Measurements from ENCODE around the gene TPGS2. TPM values are rescaled to one million over a fixed set of nuclear protein-coding genes. Genes with fewer than 3 reads are reported as not detected.

TPGS2 gene
- total RNA-seq, 1 donor from 2014 or later, result 28.2 TPM

DNA sequence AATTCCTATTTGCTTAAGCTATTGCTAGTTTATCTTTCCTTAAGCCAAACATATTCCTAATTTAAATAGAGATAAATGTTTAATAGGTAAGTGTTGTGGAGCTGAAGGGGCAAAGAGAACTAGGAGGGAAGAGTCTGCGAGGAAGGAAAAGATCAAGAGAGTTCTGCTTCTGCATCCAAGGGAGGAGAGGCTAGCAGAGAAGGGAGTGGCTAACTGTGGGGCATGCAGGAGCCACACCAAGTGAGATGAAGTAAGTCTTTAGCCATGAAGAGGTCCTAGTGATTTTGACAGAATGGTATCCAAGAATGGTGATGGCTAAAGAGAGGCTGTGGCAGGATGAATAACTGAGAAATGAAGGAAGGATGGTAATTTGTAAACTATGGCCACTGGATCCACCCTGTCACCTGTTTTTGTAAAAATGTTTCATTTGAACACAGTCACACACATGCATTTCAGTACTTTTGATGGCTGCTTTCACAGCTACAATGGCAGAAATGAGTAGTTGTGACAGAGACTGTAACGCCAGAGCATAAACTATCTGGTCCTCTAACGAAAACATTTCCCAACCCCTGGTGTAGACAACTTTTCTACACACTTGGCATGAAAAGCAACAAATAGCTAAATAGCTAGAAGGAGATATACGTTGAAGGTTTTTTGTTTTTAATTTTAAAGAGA lies 15.6 kb downstream of the TPGS2 start:
- Histone ChIP-seq H3K4me3 (ENCODE audit: low read length in 3 of 3) (no peak overlapping the region), H3K36me3 (ENCODE audit: control insufficient read depth in 3 of 3, insufficient read depth in 3 of 3, low read length in 3 of 3) (peaks cover 0 to 7% (median 0%) of the 10 kb centered on the region in 3 donors), H3K27me3 (ENCODE audit: control insufficient read depth in 3 of 3, insufficient read depth in 3 of 3, low read length in 3 of 3) (no peaks in the 10 kb centered on the region), H3K9ac (ENCODE audit: low read depth in 1 of 3, low read length in 3 of 3) (no peak overlapping the region), H3K4me1 (ENCODE audit: control insufficient read depth in 3 of 3, insufficient read depth in 3 of 3, low read length in 3 of 3) (no peaks in the 10 kb centered on the region), H3K9me3 (ENCODE audit: control insufficient read depth in 3 of 3, low read length in 3 of 3) (no peaks in the 10 kb centered on the region), H3K27ac (ENCODE audit: low read depth, low read length) (no peak overlapping the region)

DNA sequence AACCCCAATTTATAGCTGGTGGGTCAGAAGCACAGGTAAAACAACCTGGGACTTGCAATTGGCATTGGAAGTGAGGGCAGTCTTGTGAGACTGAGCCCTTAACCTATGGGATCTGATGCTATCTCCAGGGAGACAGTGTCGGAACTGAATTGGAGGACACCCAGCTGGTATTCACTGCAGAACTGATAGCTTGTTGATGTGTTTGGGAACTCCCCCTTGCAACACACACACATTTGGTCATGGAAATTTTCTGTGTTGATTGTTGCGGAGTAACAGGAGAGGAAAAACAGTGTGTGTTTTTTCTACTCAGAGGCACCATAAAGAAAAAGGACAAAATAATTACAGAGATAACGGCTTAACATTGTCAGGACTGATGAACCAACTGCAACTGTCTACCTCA lies 16.1 kb downstream of the TPGS2 start:
- no peak overlapping the region for H3K27ac ChIP-seq (ENCODE audit: low read depth, low read length)
- no peaks in the 10 kb centered on the region for H3K27me3 ChIP-seq (ENCODE audit: control insufficient read depth in 3 of 3, insufficient read depth in 3 of 3, low read length in 3 of 3)
- H3K36me3 ChIP-seq (ENCODE audit: control insufficient read depth in 3 of 3, insufficient read depth in 3 of 3, low read length in 3 of 3), result peaks cover 0 to 5% (median 0%) of the 10 kb centered on the region in 3 donors
- H3K4me3 ChIP-seq (ENCODE audit: low read length in 3 of 3), result no peak overlapping the region
- no peaks in the 10 kb centered on the region for H3K9me3 ChIP-seq (ENCODE audit: control insufficient read depth in 3 of 3, low read length in 3 of 3)
- no peaks in the 10 kb centered on the region for H3K4me1 ChIP-seq (ENCODE audit: control insufficient read depth in 3 of 3, insufficient read depth in 3 of 3, low read length in 3 of 3)
- no peak overlapping the region for H3K9ac ChIP-seq (ENCODE audit: low read depth in 1 of 3, low read length in 3 of 3)

DNA sequence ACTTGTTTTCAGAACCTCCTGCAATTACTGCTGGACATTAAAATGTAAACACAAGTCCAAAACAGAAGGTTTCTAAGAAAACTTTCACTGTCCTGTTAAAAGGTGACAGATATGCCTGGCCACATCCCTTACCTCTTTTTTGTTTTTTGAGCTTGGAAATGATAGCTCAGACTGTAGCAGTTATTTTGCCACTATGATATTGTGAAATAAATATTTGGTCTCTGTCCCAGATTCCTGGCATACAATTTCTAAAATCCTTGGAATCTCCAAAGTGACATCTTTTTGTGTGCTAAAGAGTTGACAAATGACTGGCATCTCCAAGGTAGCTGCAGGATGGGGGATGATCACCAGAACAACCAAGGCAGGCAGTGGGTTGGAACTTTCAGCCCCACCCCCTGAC lies 16.8 kb downstream of the TPGS2 start:
- no peak overlapping the region for H3K4me3 ChIP-seq (ENCODE audit: low read length in 3 of 3)
- no peaks in the 10 kb centered on the region for H3K27me3 ChIP-seq (ENCODE audit: control insufficient read depth in 3 of 3, insufficient read depth in 3 of 3, low read length in 3 of 3)
- no peak overlapping the region for H3K9ac ChIP-seq (ENCODE audit: low read depth in 1 of 3, low read length in 3 of 3)
- no peaks in the 10 kb centered on the region for H3K9me3 ChIP-seq (ENCODE audit: control insufficient read depth in 3 of 3, low read length in 3 of 3)
- no peak overlapping the region for H3K27ac ChIP-seq (ENCODE audit: low read depth, low read length)
- peaks cover 0 to 8% (median 5%) of the 10 kb centered on the region in 3 donors for H3K36me3 ChIP-seq (ENCODE audit: control insufficient read depth in 3 of 3, insufficient read depth in 3 of 3, low read length in 3 of 3)
- no peaks in the 10 kb centered on the region for H3K4me1 ChIP-seq (ENCODE audit: control insufficient read depth in 3 of 3, insufficient read depth in 3 of 3, low read length in 3 of 3)

DNA sequence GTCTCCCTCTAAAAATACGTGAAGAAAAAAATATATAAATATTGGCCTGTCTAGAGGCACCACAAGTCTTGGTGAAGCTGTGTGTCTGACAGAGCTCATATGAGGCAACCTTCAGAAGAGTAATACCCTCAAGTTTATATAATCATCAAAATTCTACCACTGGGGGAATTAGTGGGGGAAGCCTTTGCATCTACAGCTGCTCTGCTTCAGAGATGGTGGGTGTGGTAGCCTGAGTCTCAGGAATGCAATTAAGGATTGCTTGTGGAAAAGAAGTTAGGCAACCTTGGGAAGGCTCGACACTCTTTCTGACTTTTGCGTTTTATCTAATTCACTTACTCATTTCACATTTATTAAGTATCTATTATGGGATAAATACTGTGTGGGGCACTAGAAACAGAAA lies 17.4 kb downstream of the TPGS2 start:
- H3K36me3 ChIP-seq (ENCODE audit: control insufficient read depth in 3 of 3, insufficient read depth in 3 of 3, low read length in 3 of 3), result peaks cover 0 to 8% (median 5%) of the 10 kb centered on the region in 3 donors
- H3K27me3 ChIP-seq (ENCODE audit: control insufficient read depth in 3 of 3, insufficient read depth in 3 of 3, low read length in 3 of 3), result no peaks in the 10 kb centered on the region
- no peak overlapping the region for H3K27ac ChIP-seq (ENCODE audit: low read depth, low read length)
- no peak overlapping the region for H3K9ac ChIP-seq (ENCODE audit: low read depth in 1 of 3, low read length in 3 of 3)
- H3K9me3 ChIP-seq (ENCODE audit: control insufficient read depth in 3 of 3, low read length in 3 of 3), result no peaks in the 10 kb centered on the region
- no peak overlapping the region for H3K4me3 ChIP-seq (ENCODE audit: low read length in 3 of 3)
- H3K4me1 ChIP-seq (ENCODE audit: control insufficient read depth in 3 of 3, insufficient read depth in 3 of 3, low read length in 3 of 3), result no peaks in the 10 kb centered on the region

DNA sequence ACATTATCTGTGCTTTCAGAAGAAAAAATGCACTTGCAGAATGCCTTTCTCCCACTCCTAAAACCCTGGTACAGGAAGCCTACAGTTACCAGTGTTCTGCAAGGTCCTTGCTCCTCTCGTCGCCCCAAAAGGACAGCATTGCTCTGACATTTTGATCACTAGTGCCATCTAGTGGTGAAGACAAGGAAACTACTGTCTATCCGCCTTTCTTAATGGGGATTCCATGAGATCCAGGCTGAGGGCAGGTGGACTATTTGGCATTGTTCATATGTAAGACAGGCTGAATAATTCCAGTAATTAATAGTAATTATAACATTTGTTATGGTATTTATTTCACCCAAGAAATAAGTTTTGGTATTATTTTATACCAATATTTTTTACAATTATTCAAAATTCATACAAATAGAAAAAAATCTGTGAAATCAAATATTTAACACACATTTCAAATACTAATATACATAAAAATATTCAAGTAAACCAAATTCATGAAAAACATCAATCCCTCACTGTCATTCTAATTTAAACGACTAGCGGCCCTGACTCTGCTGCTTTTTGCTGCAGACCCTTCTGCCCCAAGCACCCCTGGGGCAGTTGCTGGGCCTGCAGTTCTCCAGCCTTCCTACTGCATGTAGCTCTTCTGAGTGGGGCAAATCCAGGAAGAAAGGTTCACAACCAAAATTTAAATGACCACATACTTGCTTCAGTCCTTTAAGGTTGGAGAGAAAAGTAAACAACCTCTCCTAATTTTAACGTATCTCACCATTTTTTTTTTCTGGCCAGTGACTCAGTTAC lies 19.0 kb downstream of the TPGS2 start:
- Histone ChIP-seq H3K36me3 (ENCODE audit: control insufficient read depth in 3 of 3, insufficient read depth in 3 of 3, low read length in 3 of 3) (peaks cover 5 to 16% (median 6%) of the 10 kb centered on the region in 3 donors), H3K27me3 (ENCODE audit: control insufficient read depth in 3 of 3, insufficient read depth in 3 of 3, low read length in 3 of 3) (no peaks in the 10 kb centered on the region), H3K4me1 (ENCODE audit: control insufficient read depth in 3 of 3, insufficient read depth in 3 of 3, low read length in 3 of 3) (no peaks in the 10 kb centered on the region), H3K9ac (ENCODE audit: low read depth in 1 of 3, low read length in 3 of 3) (no peak overlapping the region), H3K4me3 (ENCODE audit: low read length in 3 of 3) (no peak overlapping the region), H3K9me3 (ENCODE audit: control insufficient read depth in 3 of 3, low read length in 3 of 3) (no peaks in the 10 kb centered on the region), H3K27ac (ENCODE audit: low read depth, low read length) (no peak overlapping the region)

DNA sequence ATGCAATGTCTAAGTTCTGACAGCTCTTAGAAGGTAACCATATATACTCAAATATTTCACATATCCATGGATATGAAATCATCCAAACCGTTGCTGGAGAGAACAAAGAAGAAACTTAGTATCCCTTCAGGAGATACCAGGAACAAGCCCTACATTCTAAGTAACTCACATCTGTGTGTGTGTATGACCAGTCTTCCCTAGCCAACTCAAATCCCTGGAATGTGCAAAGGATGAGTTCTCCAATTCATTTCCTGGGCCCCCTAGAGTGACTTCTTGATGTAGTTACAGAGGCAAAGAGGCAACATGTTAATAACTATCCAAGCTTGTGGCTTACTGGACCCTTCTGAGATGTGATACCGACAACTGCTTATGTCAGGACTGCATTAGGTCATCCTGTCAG lies 20.1 kb downstream of the TPGS2 start:
- no peaks in the 10 kb centered on the region for H3K4me1 ChIP-seq (ENCODE audit: control insufficient read depth in 3 of 3, insufficient read depth in 3 of 3, low read length in 3 of 3)
- no peak overlapping the region for H3K9ac ChIP-seq (ENCODE audit: low read depth in 1 of 3, low read length in 3 of 3)
- H3K27me3 ChIP-seq (ENCODE audit: control insufficient read depth in 3 of 3, insufficient read depth in 3 of 3, low read length in 3 of 3), result no peaks in the 10 kb centered on the region
- H3K9me3 ChIP-seq (ENCODE audit: control insufficient read depth in 3 of 3, low read length in 3 of 3), result no peaks in the 10 kb centered on the region
- H3K36me3 ChIP-seq (ENCODE audit: control insufficient read depth in 3 of 3, insufficient read depth in 3 of 3, low read length in 3 of 3), result peaks cover 5 to 20% (median 11%) of the 10 kb centered on the region in 3 donors
- no peak overlapping the region for H3K4me3 ChIP-seq (ENCODE audit: low read length in 3 of 3)
- H3K27ac ChIP-seq (ENCODE audit: low read depth, low read length), result no peak overlapping the region

DNA sequence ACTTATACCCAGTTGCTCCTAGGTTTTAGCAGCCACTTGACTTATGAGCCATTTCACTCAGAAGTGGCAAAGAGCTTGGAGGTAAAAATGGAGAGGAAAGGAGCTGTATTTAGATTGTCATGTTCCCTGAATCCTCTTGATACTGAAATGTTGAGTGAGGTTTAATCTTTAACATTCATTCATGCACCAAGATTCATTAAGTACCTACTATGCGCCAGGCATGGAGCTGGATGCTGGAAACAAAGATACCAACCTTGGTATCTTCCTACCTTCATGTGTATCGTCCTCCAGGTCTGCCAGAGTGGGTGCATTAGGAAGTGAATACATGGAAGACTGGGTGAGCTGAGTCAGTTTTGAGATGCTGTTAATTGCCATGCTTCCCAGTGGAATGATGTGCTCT lies 23.7 kb downstream of the TPGS2 start:
- H3K9ac ChIP-seq (ENCODE audit: low read depth in 1 of 3, low read length in 3 of 3), result no peak overlapping the region
- no peaks in the 10 kb centered on the region for H3K27me3 ChIP-seq (ENCODE audit: control insufficient read depth in 3 of 3, insufficient read depth in 3 of 3, low read length in 3 of 3)
- H3K36me3 ChIP-seq (ENCODE audit: control insufficient read depth in 3 of 3, insufficient read depth in 3 of 3, low read length in 3 of 3), result peaks cover 5 to 25% (median 20%) of the 10 kb centered on the region in 3 donors
- H3K4me1 ChIP-seq (ENCODE audit: control insufficient read depth in 3 of 3, insufficient read depth in 3 of 3, low read length in 3 of 3), result no peaks in the 10 kb centered on the region
- no peak overlapping the region for H3K4me3 ChIP-seq (ENCODE audit: low read length in 3 of 3)
- no peak overlapping the region for H3K27ac ChIP-seq (ENCODE audit: low read depth, low read length)
- no peaks in the 10 kb centered on the region for H3K9me3 ChIP-seq (ENCODE audit: control insufficient read depth in 3 of 3, low read length in 3 of 3)

DNA sequence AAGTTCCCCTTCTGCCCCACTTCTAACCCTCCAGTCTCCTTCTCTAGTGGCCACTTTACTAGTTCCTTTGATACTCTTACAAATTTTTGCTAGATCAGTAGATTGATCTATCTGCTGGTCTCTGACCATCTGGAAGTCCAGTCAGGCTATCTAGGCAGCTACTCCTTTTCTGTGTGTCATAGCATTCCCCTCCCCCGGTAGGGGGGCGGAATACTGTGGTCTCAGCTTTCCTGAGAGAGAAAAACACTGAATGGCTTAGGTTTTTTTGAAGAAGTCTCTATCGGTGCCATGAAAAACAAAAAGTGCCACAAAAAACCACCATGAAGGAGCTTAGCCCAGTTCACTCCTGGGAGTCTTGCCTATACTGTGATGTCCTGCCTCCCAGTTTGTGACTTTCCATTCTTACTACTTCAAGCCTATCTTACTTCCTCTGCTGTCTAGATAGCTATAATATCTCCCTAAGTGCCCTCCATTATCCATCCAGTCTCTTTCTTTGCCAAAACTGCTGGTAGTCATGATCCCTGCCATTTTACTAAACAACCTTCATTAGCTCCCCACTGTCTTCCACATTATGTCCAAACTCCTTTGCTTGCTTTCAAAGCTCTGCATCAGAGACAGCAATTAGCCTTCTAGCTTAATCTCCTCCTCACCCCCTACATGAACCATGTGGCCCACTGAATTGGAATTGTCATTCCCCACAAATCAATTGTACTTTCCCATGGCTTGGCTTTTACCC lies 29.9 kb downstream of the TPGS2 start:
- H3K4me3 ChIP-seq (ENCODE audit: low read length in 3 of 3), result no peak overlapping the region
- H3K36me3 ChIP-seq (ENCODE audit: control insufficient read depth in 3 of 3, insufficient read depth in 3 of 3, low read length in 3 of 3), result peaks cover 3 to 30% (median 27%) of the 10 kb centered on the region in 3 donors
- H3K27ac ChIP-seq (ENCODE audit: low read depth, low read length), result no peak overlapping the region
- no peaks in the 10 kb centered on the region for H3K4me1 ChIP-seq (ENCODE audit: control insufficient read depth in 3 of 3, insufficient read depth in 3 of 3, low read length in 3 of 3)
- no peaks in the 10 kb centered on the region for H3K9me3 ChIP-seq (ENCODE audit: control insufficient read depth in 3 of 3, low read length in 3 of 3)
- no peak overlapping the region for H3K9ac ChIP-seq (ENCODE audit: low read depth in 1 of 3, low read length in 3 of 3)
- no peaks in the 10 kb centered on the region for H3K27me3 ChIP-seq (ENCODE audit: control insufficient read depth in 3 of 3, insufficient read depth in 3 of 3, low read length in 3 of 3)

DNA sequence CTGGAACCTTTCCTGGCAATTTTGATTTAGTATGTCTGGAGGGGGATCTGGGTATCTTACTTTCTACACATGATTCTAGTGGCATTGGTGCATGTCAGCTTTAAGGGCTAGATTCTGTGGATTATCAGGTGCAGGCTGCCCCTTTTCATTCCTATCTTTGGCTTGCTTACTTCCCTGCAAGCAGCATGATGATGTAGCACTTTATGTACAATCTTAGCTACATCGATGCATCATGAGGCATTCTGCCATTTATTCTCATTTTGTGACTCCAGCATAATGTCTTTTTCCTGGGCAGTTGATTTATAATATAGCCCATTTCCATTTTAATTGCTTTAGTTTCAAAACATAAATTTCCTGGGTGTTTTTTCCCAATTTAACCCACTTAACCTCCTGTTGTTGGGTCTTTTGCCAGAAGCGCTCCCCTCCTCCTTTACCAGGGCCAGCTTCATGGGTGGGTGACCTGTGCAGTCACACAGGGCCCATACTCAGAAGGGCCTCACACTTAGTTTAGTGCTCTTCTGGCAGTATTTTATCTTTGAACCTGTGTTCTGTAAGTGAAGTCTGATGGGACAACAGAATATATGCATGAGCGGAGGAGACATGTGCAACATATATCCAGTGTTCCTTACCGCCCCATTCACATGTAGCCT lies 36.0 kb downstream of the TPGS2 start:
- Histone ChIP-seq H3K9me3 (ENCODE audit: control insufficient read depth in 3 of 3, low read length in 3 of 3) (no peaks in the 10 kb centered on the region), H3K4me1 (ENCODE audit: control insufficient read depth in 3 of 3, insufficient read depth in 3 of 3, low read length in 3 of 3) (no peaks in the 10 kb centered on the region), H3K4me3 (ENCODE audit: low read length in 3 of 3) (no peak overlapping the region), H3K9ac (ENCODE audit: low read depth in 1 of 3, low read length in 3 of 3) (no peak overlapping the region), H3K27ac (ENCODE audit: low read depth, low read length) (no peak overlapping the region), H3K36me3 (ENCODE audit: control insufficient read depth in 3 of 3, insufficient read depth in 3 of 3, low read length in 3 of 3) (peaks cover 3 to 29% (median 17%) of the 10 kb centered on the region in 3 donors), H3K27me3 (ENCODE audit: control insufficient read depth in 3 of 3, insufficient read depth in 3 of 3, low read length in 3 of 3) (no peaks in the 10 kb centered on the region)

Data from skeletal muscle tissue (tissue), 4 donors.